Right atrium auricular region (tissue), 2 donors: ENCODE measurements around the gene RUNX3. TPM values are rescaled to one million over a fixed set of nuclear protein-coding genes. Genes with fewer than 3 reads are reported as not detected.

Source experiments
- DNase-seq: peaks from one replicate; pipeline ENCODE4 v3.0.0-alpha.2; 2019; ENCODE audit warnings: low spot score
- H3K27ac ChIP-seq, 2 donors: fragments of 200-600 bp; sonication (generic); 1 replicate in 1 of 2; 2 replicates in 1 of 2; pipeline ENCODE4 v1.5.1; 2016 to 2019
- H3K27me3 ChIP-seq, 2 donors: fragments of 200-600 bp; sonication (generic); one replicate each; pipeline versions ENCODE4 v1.5.1 to v1.6.0; 2017 to 2019
- H3K36me3 ChIP-seq: fragments of 200-600 bp; sonication (generic); one replicate; pipeline ENCODE4 v1.5.1; 2016
- H3K4me1 ChIP-seq, 2 donors: fragments of 200-600 bp; sonication (generic); one replicate each; pipeline versions ENCODE4 v1.5.1 to v1.6.0; 2017 to 2019
- H3K4me3 ChIP-seq, 2 donors: fragments of 200-600 bp; sonication (generic); 1 replicate in 1 of 2; 2 replicates in 1 of 2; pipeline ENCODE4 v1.5.1; 2017 to 2019; ENCODE audit warnings: mild to moderate bottlenecking in 1 of 2, moderate library complexity in 1 of 2
- H3K9me3 ChIP-seq, 2 donors: fragments of 200-600 bp; sonication (generic); one replicate each; pipeline ENCODE4 v1.5.1; 2019
- CTCF ChIP-seq, 2 donors: fragments of 200-600 bp; sonication (generic); IDR thresholded peaks; one replicate each; pipeline ENCODE4 v1.5.1; 2019; ENCODE audit warnings: antibody characterized with exemption in 2 of 2
- total RNA-seq, 2 donors: library from RNA; depleted of rRNA; stranded (reverse); fragments of >200 nt; gene quantifications; one replicate each; pipeline ENCODE4 v1.1.0, GENCODE V29; 2016

The RUNX3 gene
- total RNA-seq, 2 donors from 2014 or later = 0.48 to 2.3 TPM

- H3K4me3 ChIP-seq = no peak overlapping the region
- no peak for TF ChIP-seq CTCF (IDR thresholded peaks at IDR 0.05)
- H3K27me3 ChIP-seq = peaks cover 29 to 32% of the 10 kb centered on the region in 2 donors
- DNase-seq = no peak
- H3K4me1 ChIP-seq = peaks cover 0 to 19% of the 10 kb centered on the region in 2 donors
- H3K36me3 ChIP-seq = no peaks in the 10 kb centered on the region
- no peaks in the 10 kb centered on the region for H3K9me3 ChIP-seq
- no peak overlapping the region for H3K27ac ChIP-seq
These were observed 5.8 kb upstream of the RUNX3 start for GRCh38 chr1:24935615-24936484.

GRCh38 chr1:24935196-24935526 lies 5.1 kb upstream of the RUNX3 start:
- Histone ChIP-seq H3K36me3 (no peaks in the 10 kb centered on the region), H3K9me3 (no peaks in the 10 kb centered on the region), H3K4me1 (peaks cover 0 to 26% of the 10 kb centered on the region in 2 donors), H3K4me3 (no peak overlapping the region), H3K27me3 (peaks cover 36 to 37% of the 10 kb centered on the region in 2 donors), H3K27ac (no peak overlapping the region)
- no peak for DNase-seq
- no peak for TF ChIP-seq CTCF (IDR thresholded peaks at IDR 0.05)

GRCh38 chr1:24934310-24935195 lies 4.5 kb upstream of the RUNX3 start:
- DNase-seq = no peak

GRCh38 chr1:24933468-24933867 lies 3.4 kb upstream of the RUNX3 start:
- H3K27ac ChIP-seq = no peak overlapping the region
- peaks cover 43 to 48% of the 10 kb centered on the region in 2 donors for H3K27me3 ChIP-seq
- no peak overlapping the region for H3K4me3 ChIP-seq
- no peaks in the 10 kb centered on the region for H3K36me3 ChIP-seq
- H3K9me3 ChIP-seq = no peaks in the 10 kb centered on the region
- H3K4me1 ChIP-seq = peaks cover 0 to 37% of the 10 kb centered on the region in 2 donors
- no peak for TF ChIP-seq CTCF (IDR thresholded peaks at IDR 0.05)
- no peak for DNase-seq

More at GRCh38 chr1:24934310-24935195, 4.5 kb upstream of the RUNX3 start:
- Histone ChIP-seq H3K27me3 (peaks cover 37 to 39% of the 10 kb centered on the region in 2 donors), H3K4me3 (no peak overlapping the region), H3K27ac (no peak overlapping the region), H3K4me1 (peaks cover 0 to 27% of the 10 kb centered on the region in 2 donors), H3K9me3 (no peaks in the 10 kb centered on the region), H3K36me3 (no peaks in the 10 kb centered on the region)
- TF ChIP-seq CTCF (IDR thresholded peaks at IDR 0.05) = no peak

- H3K4me1 ChIP-seq = peaks cover 0 to 41% of the 10 kb centered on the region in 2 donors
- H3K4me3 ChIP-seq = no peak overlapping the region
- DNase-seq = no peak
- H3K36me3 ChIP-seq = no peaks in the 10 kb centered on the region
- no peak for TF ChIP-seq CTCF (IDR thresholded peaks at IDR 0.05)
- no peaks in the 10 kb centered on the region for H3K9me3 ChIP-seq
- peaks cover 50 to 55% of the 10 kb centered on the region in 2 donors for H3K27me3 ChIP-seq
- H3K27ac ChIP-seq = no peak overlapping the region
These were observed 2.7 kb upstream of the RUNX3 start for GRCh38 chr1:24932725-24933294.
